ENCODE results near the gene CMTM3. TPM values are rescaled to one million over a fixed set of nuclear protein-coding genes. Genes with fewer than 3 reads are reported as not detected.

CMTM3 gene
- total RNA-seq, 1 donor from 2014 or later: 244 TPM

DNA sequence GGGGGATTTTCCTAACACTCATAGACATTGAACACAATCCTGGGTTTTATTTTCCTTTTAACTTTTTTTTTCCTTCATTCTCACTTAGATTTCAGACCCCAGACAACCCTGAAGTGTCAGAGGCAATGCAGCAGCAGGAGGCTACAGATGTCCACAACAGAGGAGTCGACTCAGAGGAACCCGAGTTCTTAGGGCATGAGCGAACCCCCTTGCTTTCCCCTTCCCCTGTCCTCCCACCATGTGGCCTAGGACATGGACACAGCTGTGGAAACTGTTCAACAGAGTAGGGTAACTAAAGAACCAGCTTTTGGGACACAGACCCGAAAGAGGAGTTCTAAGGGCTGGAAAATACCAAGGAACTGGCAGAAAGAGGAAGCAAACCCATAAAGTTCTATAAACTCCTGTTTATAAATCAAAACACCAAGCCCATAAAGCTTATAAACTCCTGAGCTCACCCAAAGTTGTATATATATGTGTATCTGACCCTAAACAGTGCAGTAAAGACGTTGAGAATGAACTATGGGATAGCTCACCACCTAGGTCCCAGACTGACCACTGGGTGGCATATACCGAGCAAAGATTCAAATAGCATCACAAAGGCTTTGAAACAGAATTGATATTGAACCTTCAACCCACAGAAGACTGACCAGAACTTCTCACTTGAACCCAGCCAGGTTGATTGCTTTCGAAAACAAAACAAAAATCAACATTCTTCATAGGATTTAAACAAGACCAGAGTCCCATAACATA is 58.1 kb downstream of the CMTM3 start:
- no peaks in the 10 kb centered on the region for H3K27me3 ChIP-seq (ENCODE audit: control insufficient read depth, insufficient read depth, low read length)
- H3K4me3 ChIP-seq (ENCODE audit: low read depth, low read length): no peak overlapping the region
- DNase-seq (ENCODE audit: low read depth): no peak
- H3K36me3 ChIP-seq (ENCODE audit: control insufficient read depth, insufficient read depth, low read length): no peaks in the 10 kb centered on the region
- TF ChIP-seq CTCF (IDR thresholded peaks at IDR 0.05; ENCODE audit: insufficient read depth, low read length, poor library complexity, severe bottlenecking): peak; percentile 54

Other genes starting within 250 kb of the CMTM3 start
- 0.67 and 2.1 TPM in 2 replicates for gene CDH5, start 238.0 kb upstream of the CMTM3 start, total RNA-seq
- 6.7 and 8.8 TPM in 2 replicates for gene BEAN1, start 177.4 kb upstream of the CMTM3 start, total RNA-seq
- 25.2 and 25.7 TPM in 2 replicates for gene TK2, start 54.6 kb upstream of the CMTM3 start, total RNA-seq
- gene CKLF, start 52.1 kb upstream of the CMTM3 start, total RNA-seq: 120 and 129 TPM in 2 replicates
- 4.3 and 9.0 TPM in 2 replicates for gene CMTM1, start 38.3 kb upstream of the CMTM3 start, total RNA-seq
- gene CMTM2, start 25.2 kb upstream of the CMTM3 start, total RNA-seq: 0.54 and 1.4 TPM in 2 replicates
- 74.3 and 75.2 TPM in 2 replicates for gene CMTM4, start 92.0 kb downstream of the CMTM3 start, total RNA-seq
- 109 and 126 TPM in 2 replicates for gene DYNC1LI2, start 146.9 kb downstream of the CMTM3 start, total RNA-seq
- gene TERB1, start 196.9 kb downstream of the CMTM3 start, total RNA-seq: 0.27 TPM in 1 of 2 replicates, not detected in the other
- 77.3 and 77.9 TPM in 2 replicates for gene NAE1, start 226.3 kb downstream of the CMTM3 start, total RNA-seq
- not detected in 2 replicates for gene CA7, start 239.7 kb downstream of the CMTM3 start, total RNA-seq